ENCODE measurements around the gene DNAH9. TPM values are rescaled to one million over a fixed set of nuclear protein-coding genes. Genes with fewer than 3 reads are reported as not detected.

Gene DNAH9
- total RNA-seq, 4 donors from 2014 or later, result not detected

- no peak for TF ChIP-seq CTCF (IDR thresholded peaks at IDR 0.05 in 4 of 5, conservative IDR thresholded peaks at IDR 0.05 in 1 of 5)
- no peak for TF ChIP-seq POLR2A (IDR thresholded peaks at IDR 0.05)
- H3K4me3 ChIP-seq, result no peak overlapping the region
- no peak for DNase-seq
- ATAC-seq, result no peak
- H3K36me3 ChIP-seq, result no peaks in the 10 kb centered on the region
- in situ Hi-C loops (cut with MboI; ENCODE audit: low sequenced_read_pairs in 4 of 4) (no loop called here), intact Hi-C loops (cut with DNase I; ENCODE audit: low total_unique reads) (no loop called here)
- no peaks in the 10 kb centered on the region for H3K4me1 ChIP-seq
- no peaks in the 10 kb centered on the region for H3K9me3 ChIP-seq
- no peak overlapping the region for H3K27ac ChIP-seq
- no peaks in the 10 kb centered on the region for H3K27me3 ChIP-seq
Observed at GRCh38 chr17:11924076-11924475, 325.8 kb downstream of the DNAH9 start.

- intact Hi-C loops (cut with DNase I; ENCODE audit: low total_unique reads) (no loop called here), in situ Hi-C loops (cut with MboI; ENCODE audit: low sequenced_read_pairs in 4 of 4) (loop anchor here in 1 of 4 donors (25.0 kb wide), 1 partner anchor 1038 kb away; no protein-coding TSS in a partner anchor)
- ATAC-seq (no peak), DNase-seq (no peak)
- Histone ChIP-seq H3K36me3 (no peaks in the 10 kb centered on the region), H3K27ac (no peak overlapping the region), H3K9me3 (no peaks in the 10 kb centered on the region), H3K4me1 (no peaks in the 10 kb centered on the region), H3K4me3 (no peak overlapping the region), H3K27me3 (no peaks in the 10 kb centered on the region)
- TF ChIP-seq POLR2A (IDR thresholded peaks at IDR 0.05) (no peak), CTCF (IDR thresholded peaks at IDR 0.05 in 4 of 5, conservative IDR thresholded peaks at IDR 0.05 in 1 of 5) (no peak)
Observed at GRCh38 chr17:11925262-11926021, 327.2 kb downstream of the DNAH9 start.

GRCh38 chr17:11928436-11928835 lies 330.2 kb downstream of the DNAH9 start:
- ATAC-seq (no peak), DNase-seq (no peak)
- no peaks in the 10 kb centered on the region for H3K4me1 ChIP-seq
- H3K9me3 ChIP-seq, result no peaks in the 10 kb centered on the region
- intact Hi-C loops (cut with DNase I; ENCODE audit: low total_unique reads), result no loop called here
- in situ Hi-C loops (cut with MboI; ENCODE audit: low sequenced_read_pairs in 4 of 4), result loop anchor here in 1 of 4 donors (25.0 kb wide), 1 partner anchor 1041 kb away; no protein-coding TSS in a partner anchor
- no peak overlapping the region for H3K4me3 ChIP-seq
- no peaks in the 10 kb centered on the region for H3K36me3 ChIP-seq
- H3K27me3 ChIP-seq, result no peaks in the 10 kb centered on the region
- TF ChIP-seq CTCF (IDR thresholded peaks at IDR 0.05 in 4 of 5, conservative IDR thresholded peaks at IDR 0.05 in 1 of 5), result no peak
- no peak for TF ChIP-seq POLR2A (IDR thresholded peaks at IDR 0.05)
- no peak overlapping the region for H3K27ac ChIP-seq

- Histone ChIP-seq H3K9me3 (no peaks in the 10 kb centered on the region), H3K27ac (no peak overlapping the region), H3K4me1 (no peaks in the 10 kb centered on the region), H3K27me3 (no peaks in the 10 kb centered on the region), H3K36me3 (no peaks in the 10 kb centered on the region), H3K4me3 (no peak overlapping the region)
- intact Hi-C loops (cut with DNase I; ENCODE audit: low total_unique reads), result no loop called here
- no peak for TF ChIP-seq CTCF (IDR thresholded peaks at IDR 0.05 in 4 of 5, conservative IDR thresholded peaks at IDR 0.05 in 1 of 5)
- no peak for TF ChIP-seq POLR2A (IDR thresholded peaks at IDR 0.05)
- in situ Hi-C loops (cut with MboI; ENCODE audit: low sequenced_read_pairs in 4 of 4), result loop anchor here in 1 of 4 donors (25.0 kb wide), 1 partner anchor 1045 kb away; no protein-coding TSS in a partner anchor
- ATAC-seq (no peak), DNase-seq (no peak)
Observed at GRCh38 chr17:11932337-11932898, 334.1 kb downstream of the DNAH9 start.

Data from gastrocnemius medialis (tissue), 4 donors.